Activated T-cell treated with anti-CD3 and anti-CD28 coated beads for 24 hours (primary cell): ENCODE data around the gene PCP2.

Experiments used
- DNase-seq: peaks from one replicate; pipeline ENCODE4 v3.0.0-alpha.2; 2020; ENCODE audit warnings: low read depth

PCP2 gene

DNA sequence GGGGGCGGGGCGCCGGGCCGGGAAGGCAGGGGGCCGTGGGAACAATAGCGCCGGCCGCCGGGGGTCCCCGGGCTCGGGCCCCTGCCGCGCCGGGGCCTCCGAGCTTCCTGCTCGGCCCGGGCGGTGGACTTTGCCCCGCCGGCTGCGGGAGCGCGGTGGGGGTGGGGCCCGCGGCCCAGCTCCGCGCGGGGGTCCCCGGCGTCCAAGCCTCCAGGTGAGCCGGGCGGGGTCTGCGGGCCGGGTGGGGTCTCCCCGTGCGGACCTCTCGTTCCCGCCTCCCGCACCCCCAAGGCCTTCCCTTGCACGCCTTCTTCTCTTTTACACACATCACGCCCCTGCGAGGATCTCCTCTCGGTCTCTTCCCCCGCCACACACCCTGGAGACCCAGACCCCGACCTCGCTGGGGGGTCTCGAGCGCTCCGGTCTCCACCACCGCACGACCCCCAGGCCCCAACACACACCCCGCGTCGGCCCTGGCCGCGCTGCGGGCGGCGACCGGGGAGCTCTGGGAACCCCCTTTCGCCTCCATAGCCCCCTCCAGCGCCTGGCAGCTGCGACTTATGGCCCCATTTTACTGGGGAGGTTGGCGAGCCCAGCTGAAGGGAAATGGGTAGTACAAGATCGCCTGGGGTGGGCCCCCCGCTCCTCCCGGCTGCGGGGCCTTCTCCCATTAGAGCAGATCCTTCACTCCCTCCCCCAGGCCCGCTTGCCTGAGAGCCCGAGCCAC is 37.1 kb downstream of the PCP2 start:
- DNase-seq, result no peak

DNA sequence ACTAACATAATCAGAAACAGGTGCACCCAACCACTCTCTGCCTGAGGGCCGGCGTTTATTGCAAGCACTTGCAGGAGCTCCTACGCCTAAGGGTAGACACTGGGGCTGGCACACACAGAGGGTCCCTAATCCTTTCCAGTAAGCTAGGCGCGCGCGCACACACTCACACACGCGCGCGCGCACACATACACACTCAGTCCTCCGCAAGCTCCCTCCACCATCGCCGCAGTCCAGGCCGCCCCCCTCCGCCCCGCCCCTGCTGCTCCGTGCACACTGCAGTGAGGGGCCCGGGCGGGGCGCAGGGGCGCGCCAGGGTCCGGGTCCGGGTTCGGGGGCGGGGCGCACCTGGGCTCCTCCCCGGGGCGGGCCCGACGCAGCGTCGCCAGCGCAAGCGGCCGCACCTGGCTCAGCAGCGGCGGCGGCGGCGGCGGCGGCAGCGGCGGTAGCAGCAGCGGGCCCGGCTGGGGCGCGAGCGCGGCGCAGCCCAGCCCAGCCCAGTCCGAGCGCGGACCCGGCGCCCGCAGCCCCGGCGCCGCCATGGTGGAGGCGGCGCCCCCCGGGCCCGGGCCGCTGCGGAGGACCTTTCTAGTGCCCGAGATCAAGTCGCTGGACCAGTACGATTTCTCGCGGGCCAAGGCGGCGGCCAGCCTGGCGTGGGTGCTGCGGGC is 37.9 kb downstream of the PCP2 start, which contains the start of gene CAMSAP3:
TSS of gene CAMSAP3 (plus strand) at position 398 of the 668 bp plus-strand sequence. CDS start at position 538, 140 bp downstream.
- DNase-seq, result peak; percentile 17

DNA sequence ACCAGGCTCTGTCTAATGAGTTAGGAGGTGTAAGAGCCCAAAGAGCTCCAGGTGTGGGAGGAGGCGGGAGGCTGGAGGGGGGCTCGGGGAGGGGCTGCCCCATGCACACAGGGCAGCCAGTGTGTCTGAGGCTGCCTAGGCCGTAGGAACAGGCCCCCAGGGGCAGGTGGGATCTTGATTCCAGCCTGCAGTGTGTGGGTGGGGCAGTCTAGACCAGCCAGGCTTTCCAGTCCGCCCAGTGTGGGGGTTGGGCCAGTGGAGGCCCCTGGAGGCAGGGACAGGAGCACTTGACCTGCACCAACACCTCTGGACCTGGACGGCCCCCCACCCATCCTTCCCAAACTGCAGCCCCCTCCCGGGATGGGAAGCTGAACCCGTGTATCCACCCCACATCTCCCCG is 43.3 kb downstream of the PCP2 start:
- DNase-seq, result no peak

DNA sequence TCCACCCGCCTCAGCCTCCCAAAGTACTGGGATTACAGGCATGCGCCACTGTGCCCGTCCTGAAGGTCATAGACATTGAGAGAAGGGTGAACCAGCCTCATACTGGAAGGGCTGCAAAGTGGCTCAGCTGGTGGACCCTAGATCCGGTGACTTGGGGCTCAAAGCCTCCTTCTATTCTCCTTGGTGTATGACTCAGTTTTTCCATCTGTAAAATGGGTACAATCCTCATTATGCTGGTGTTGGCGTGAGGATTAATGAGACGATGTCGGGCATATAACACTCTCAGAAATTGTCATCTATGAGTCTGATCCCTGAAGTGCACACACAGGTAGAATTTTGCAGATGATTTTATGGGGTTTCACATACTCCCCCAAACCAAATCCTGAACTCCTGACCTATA is 43.7 kb downstream of the PCP2 start:
- no peak for DNase-seq

DNA sequence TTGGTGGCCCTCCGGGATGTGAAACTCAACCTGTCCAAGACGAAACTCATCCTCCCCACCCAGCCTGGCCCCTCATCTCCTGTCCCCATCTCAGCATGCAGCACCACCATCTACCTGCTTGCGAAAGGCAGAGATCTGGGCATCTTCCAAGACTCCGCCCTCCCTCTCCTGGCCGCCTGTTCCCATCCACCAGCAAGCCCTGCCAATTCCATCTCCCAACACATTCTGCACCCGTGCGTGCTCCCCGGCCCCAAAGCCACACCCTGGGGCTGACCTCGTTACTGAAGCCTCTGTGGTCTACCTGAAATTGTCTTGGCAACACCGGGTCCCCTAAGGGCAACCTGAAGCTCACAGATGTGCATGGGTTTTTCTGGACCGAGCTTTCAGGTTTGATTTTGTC is 51.1 kb downstream of the PCP2 start:
- no peak for DNase-seq
